IMR-90 (cell line): ENCODE measurements around the gene PSAPL1. TPM values are rescaled to one million over a fixed set of nuclear protein-coding genes. Genes with fewer than 3 reads are reported as not detected.

Experiments
- ATAC-seq: fragments of 200-7000 bp; cut with Tn5 transposase; 2 replicates; pipeline ENCODE4 v1.9.1; 2020; ENCODE audit warnings: low read depth, mild to moderate bottlenecking, moderate library complexity
- BruUV-seq: library from RNA; stranded (reverse); fragments of 400-500 nt; replicated peaks from 2 replicates; lab custom pipeline; 2021; lab: Mats Ljungman, UMichigan
- CTCF ChIA-PET: fragments of 300-600 bp; formaldehyde crosslinking; extraction: SDS; loops from one replicate; lab custom pipeline; 2021; ENCODE audit warnings: antibody characterized with exemption; lab: Yijun Ruan, JAX
- POLR2A ChIA-PET: fragments of 300-600 bp; sonication (Branson Sonifier 250); formaldehyde crosslinking; loops from one replicate; lab custom pipeline; 2022; ENCODE audit warnings: antibody characterized with exemption; ENCODE audit not compliant: unreplicated experiment; lab: Charles Lee
- DNase-seq: peaks from one replicate; pipeline ENCODE4 v3.0.0; 2013
- H2AFZ ChIP-seq: replicated peaks from 2 replicates; pipeline ENCODE3; 2013; ENCODE audit warnings: low read length, mild to moderate bottlenecking; ENCODE audit not compliant: poor library complexity
- H2AK5ac ChIP-seq: 2 replicates; pipeline ENCODE4 v1.6.1; 2013; ENCODE audit warnings: low read depth, low read length, inconsistent platforms
- H2AK9ac ChIP-seq: replicated peaks from 2 replicates; pipeline ENCODE3; 2013; ENCODE audit warnings: mild to moderate bottlenecking, low read depth, low read length, moderate library complexity; ENCODE audit not compliant: poor library complexity
- H2BK120ac ChIP-seq: 2 replicates; pipeline ENCODE4 v1.6.1; 2013; ENCODE audit warnings: low read depth, low read length, inconsistent platforms
- H2BK15ac ChIP-seq: 3 replicates; pipeline ENCODE4 v1.6.1; 2013; ENCODE audit warnings: low read depth, low read length, inconsistent platforms
- H2BK20ac ChIP-seq: 2 replicates; pipeline ENCODE4 v1.6.1; 2013; ENCODE audit warnings: low read depth, mild to moderate bottlenecking, inconsistent platforms, low read length, moderate library complexity
- H2BK5ac ChIP-seq: 2 replicates; pipeline ENCODE4 v1.6.1; 2013; ENCODE audit warnings: mild to moderate bottlenecking, low read depth, low read length, inconsistent platforms; ENCODE audit not compliant: poor library complexity, severe bottlenecking
- H3K14ac ChIP-seq: replicated peaks from 2 replicates; pipeline ENCODE4 v1.6.1; 2013; ENCODE audit warnings: low read depth, low read length, inconsistent platforms
- H3K18ac ChIP-seq: 2 replicates; pipeline ENCODE4 v1.6.1; 2013; ENCODE audit warnings: low read depth, low read length, control low read depth
- H3K23ac ChIP-seq: 2 replicates; pipeline ENCODE4 v1.6.1; 2013; ENCODE audit warnings: low read depth, low read length, inconsistent platforms
- H3K27ac ChIP-seq: 2 replicates; pipeline ENCODE4 v1.5.1; 2013; ENCODE audit warnings: mild to moderate bottlenecking, control low read depth, low read length; ENCODE audit not compliant: insufficient read depth
- H3K27me3 ChIP-seq: 2 replicates; pipeline ENCODE4 v1.6.1; 2013; ENCODE audit warnings: low read length; ENCODE audit not compliant: control insufficient read depth, insufficient read depth
- H3K36me3 ChIP-seq: 2 replicates; pipeline ENCODE4 v1.6.1; 2013; ENCODE audit warnings: low read length, mixed read lengths; ENCODE audit not compliant: control insufficient read depth, insufficient read depth
- H3K4ac ChIP-seq: 2 replicates; pipeline ENCODE4 v1.6.1; 2013; ENCODE audit warnings: low read depth, low read length, inconsistent platforms
- H3K4me1 ChIP-seq: 2 replicates; pipeline ENCODE4 v1.6.1; 2013; ENCODE audit warnings: low read length, mixed read lengths; ENCODE audit not compliant: control insufficient read depth, insufficient read depth
- H3K4me2 ChIP-seq: 2 replicates; pipeline ENCODE4 v1.6.1; 2013; ENCODE audit warnings: low read depth, mild to moderate bottlenecking, control low read depth, low read length, moderate library complexity
- H3K4me3 ChIP-seq: 2 replicates; pipeline ENCODE4 v1.5.1; 2013; ENCODE audit warnings: low read depth, mild to moderate bottlenecking, control low read depth, low read length, moderate library complexity; ENCODE audit not compliant: insufficient read depth
- H3K56ac ChIP-seq: 2 replicates; pipeline ENCODE4 v1.6.1; 2013; ENCODE audit warnings: low read length, inconsistent platforms; ENCODE audit not compliant: insufficient read depth; ENCODE audit errors: extremely low read depth
- H3K79me1 ChIP-seq, 2 experiments: 2 replicates each; pipeline ENCODE4 v1.6.1; 2013; ENCODE audit warnings: low read length in 2 of 2, inconsistent platforms in 1 of 2, low read depth in 1 of 2
- H3K9ac ChIP-seq: 2 replicates; pipeline ENCODE4 v1.6.1; 2013; ENCODE audit warnings: low read depth, low read length, control low read depth
- H3K9me1 ChIP-seq: 2 replicates; pipeline ENCODE4 v1.6.1; 2013; ENCODE audit warnings: low read length, inconsistent platforms; ENCODE audit not compliant: insufficient read depth
- H3K9me3 ChIP-seq: 2 replicates; pipeline ENCODE4 v1.6.1; 2013; ENCODE audit warnings: low read length; ENCODE audit not compliant: control insufficient read depth, insufficient read depth
- H4K20me1 ChIP-seq: 2 replicates; pipeline ENCODE4 v1.6.1; 2013; ENCODE audit warnings: low read length, inconsistent platforms; ENCODE audit not compliant: insufficient read depth
- H4K5ac ChIP-seq: 2 replicates; pipeline ENCODE4 v1.6.1; 2013; ENCODE audit warnings: mild to moderate bottlenecking, low read depth, low read length, control low read depth
- H4K8ac ChIP-seq, 2 experiments: 2 replicates each; pipeline ENCODE4 v1.6.1; 2013; ENCODE audit warnings: low read depth in 2 of 2, low read length in 2 of 2, control low read depth in 1 of 2, inconsistent platforms in 1 of 2
- H4K91ac ChIP-seq: 2 replicates; pipeline ENCODE4 v1.6.1; 2013; ENCODE audit warnings: low read depth, low read length, inconsistent platforms; ENCODE audit not compliant: insufficient read depth
- BHLHE40 ChIP-seq: fragments of 150-350 bp; IDR thresholded peaks from 2 replicates; pipeline ENCODE4 v1.6.1; 2016; ENCODE audit warnings: mild to moderate bottlenecking, low read depth, low read length
- CEBPB ChIP-seq: IDR thresholded peaks from 2 replicates; pipeline ENCODE4 v1.6.1; 2012; ENCODE audit warnings: low read depth, low read length, improper control_type of control experiment
- CHD1 ChIP-seq: IDR thresholded peaks from 2 replicates; pipeline ENCODE4 v1.6.1; 2012; ENCODE audit warnings: low read depth, low read length, improper control_type of control experiment
- FOS ChIP-seq: fragments of 150-350 bp; IDR thresholded peaks from 2 replicates; pipeline ENCODE4 v1.6.1; 2016; ENCODE audit warnings: low read depth, low read length
- MAFK ChIP-seq: IDR thresholded peaks from 2 replicates; pipeline ENCODE4 v1.6.1; 2012; ENCODE audit warnings: low read depth, low read length, improper control_type of control experiment
- MAZ ChIP-seq: IDR thresholded peaks from 2 replicates; pipeline ENCODE4 v1.6.1; 2012; ENCODE audit warnings: low read depth, mild to moderate bottlenecking, low read length, improper control_type of control experiment, moderate library complexity, borderline replicate concordance
- MXI1 ChIP-seq: IDR thresholded peaks from 2 replicates; pipeline ENCODE4 v1.6.1; 2012; ENCODE audit warnings: low read depth, mild to moderate bottlenecking, low read length, moderate library complexity, borderline replicate concordance
- NFE2L2 ChIP-seq: fragments of 150-350 bp; IDR thresholded peaks from 2 replicates; pipeline ENCODE4 v1.6.1; 2016; ENCODE audit warnings: low read depth, mild to moderate bottlenecking, low read length
- POLR2A ChIP-seq: IDR thresholded peaks from 2 replicates; pipeline ENCODE4 v1.6.1; 2012; ENCODE audit warnings: mild to moderate bottlenecking, low read depth, low read length
- RAD21 ChIP-seq: IDR thresholded peaks from 2 replicates; pipeline ENCODE4 v1.6.1; 2012; ENCODE audit warnings: low read length, improper control_type of control experiment
- RCOR1 ChIP-seq: IDR thresholded peaks from 2 replicates; pipeline ENCODE4 v1.6.1; 2012; ENCODE audit warnings: mild to moderate bottlenecking, low read length, improper control_type of control experiment; ENCODE audit not compliant: insufficient replicate concordance
- RFX5 ChIP-seq: IDR thresholded peaks from 2 replicates; pipeline ENCODE4 v1.8.0; 2012; ENCODE audit warnings: low read depth, mild to moderate bottlenecking, low read length, moderate library complexity
- SMC3 ChIP-seq: fragments of 150-350 bp; IDR thresholded peaks from 2 replicates; pipeline ENCODE4 v1.6.1; 2016; ENCODE audit warnings: low read depth, mild to moderate bottlenecking, antibody characterized with exemption, low read length, moderate library complexity
- WGBS, 2 experiments: methylation state at CpG; one replicate each; pipeline versions ENCODE4 v1.1.5 to v1.1.7; 2013; ENCODE audit warnings: missing lambda C conversion rate in 2 of 2; ENCODE audit not compliant: insufficient read length in 1 of 2; ENCODE audit errors: extremely low coverage in 2 of 2; 5-methylcytosine and 5-hydroxymethylcytosine counted together
- dilution Hi-C: fragments of 300-500 bp; cut with HindIII; formaldehyde crosslinking; loops from one replicate; pipeline ENCODE4 v1.14.3; 2018; ENCODE audit warnings: low sequenced_read_pairs; ENCODE audit not compliant: unreplicated experiment
- in situ Hi-C: fragments of 300-500 bp; cut with MboI; formaldehyde crosslinking; loops from 3 replicates; pipeline ENCODE4 v1.14.3; 2019; ENCODE audit warnings: low sequenced_read_pairs, inconsistent platforms, mixed read lengths
- intact Hi-C: fragments of 100-400 bp; cut with micrococcal nuclease; formaldehyde crosslinking; loops from 2 replicates; pipeline ENCODE4 v1.10.0; 2022
- polyA plus RNA-seq, 3 experiments: library from polyadenylated mRNA; depleted of rRNA; stranded (reverse); fragments of >200 nt; gene quantifications; 2 replicates each; pipeline ENCODE4 v1.2.3, GENCODE V29; 2012; ENCODE audit warnings: low replicate concordance in 1 of 3
- total RNA-seq: library from RNA; depleted of rRNA; stranded (reverse); fragments of >200 nt; gene quantifications from 2 replicates; pipeline ENCODE4 v1.2.3, GENCODE V29; 2012
- TF ChIP-seq, protein P1 (sequence below): fragments of 150-350 bp; IDR thresholded peaks from 2 replicates; pipeline ENCODE4 v1.6.1; 2017; ENCODE audit warnings: mild to moderate bottlenecking, antibody characterized with exemption, low read length, low read depth
- TF ChIP-seq, protein P2 (sequence below): conservative IDR thresholded peaks from 2 replicates; pipeline ENCODE4 v1.5.1; 2012; ENCODE audit warnings: mild to moderate bottlenecking, low read depth, low read length, improper control_type of control experiment
- TF ChIP-seq, protein P3 (sequence below): fragments of 150-350 bp; IDR thresholded peaks from 2 replicates; pipeline ENCODE4 v1.6.1; 2016; ENCODE audit warnings: low read depth, mild to moderate bottlenecking, low read length, moderate library complexity, borderline replicate concordance

PSAPL1 gene
- total and polyA plus RNA-seq, 2 of the 4 experiments (the other 2 are of a cell fraction): not detected

DNA sequence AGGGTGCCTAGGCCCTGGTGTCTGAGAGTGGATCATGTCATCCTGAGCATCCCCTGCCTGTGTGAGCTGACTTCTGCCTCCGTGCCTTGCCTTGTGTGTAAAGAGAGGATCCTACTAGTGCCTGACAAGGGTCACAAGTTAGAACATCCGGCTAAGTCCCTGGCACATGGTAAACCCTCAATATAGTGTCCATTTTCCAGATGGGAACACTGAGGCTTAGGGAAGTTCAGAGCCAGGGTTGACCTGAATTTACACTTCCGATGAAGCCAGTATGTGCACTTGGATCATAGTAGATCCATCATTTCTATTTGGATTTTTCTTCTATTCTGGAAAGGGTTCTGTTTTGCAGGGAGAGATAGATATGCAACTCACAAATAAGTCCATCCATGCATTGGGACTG, 12.5 kb upstream of the PSAPL1 start:
- ATAC-seq (no peak), DNase-seq (no peak)
- H2BK20ac ChIP-seq: no peak overlapping the region
- no peaks in the 10 kb centered on the region for H3K4me1 ChIP-seq
- no peaks in the 10 kb centered on the region for H4K20me1 ChIP-seq
- in situ Hi-C loops: no loop called here
- dilution Hi-C loops: no loop called here
- no peak overlapping the region for H3K4ac ChIP-seq
- no peak overlapping the region for H4K5ac ChIP-seq
- H4K91ac ChIP-seq: no peak overlapping the region
- H2BK5ac ChIP-seq: no peak overlapping the region
- H2BK15ac ChIP-seq: no peak overlapping the region
- intact Hi-C loops: no loop called here
- ChIA-PET POLR2A (no interaction called here), CTCF (no interaction called here)
- peaks cover 23% of the 10 kb centered on the region for H3K27me3 ChIP-seq
- no peaks in the 10 kb centered on the region for H3K79me1 ChIP-seq
- TF ChIP-seq CHD1: no peak
- TF ChIP-seq NFE2L2: no peak
- TF ChIP-seq, protein P1, sequence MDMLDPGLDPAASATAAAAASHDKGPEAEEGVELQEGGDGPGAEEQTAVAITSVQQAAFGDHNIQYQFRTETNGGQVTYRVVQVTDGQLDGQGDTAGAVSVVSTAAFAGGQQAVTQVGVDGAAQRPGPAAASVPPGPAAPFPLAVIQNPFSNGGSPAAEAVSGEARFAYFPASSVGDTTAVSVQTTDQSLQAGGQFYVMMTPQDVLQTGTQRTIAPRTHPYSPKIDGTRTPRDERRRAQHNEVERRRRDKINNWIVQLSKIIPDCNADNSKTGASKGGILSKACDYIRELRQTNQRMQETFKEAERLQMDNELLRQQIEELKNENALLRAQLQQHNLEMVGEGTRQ: no peak
- no peak for TF ChIP-seq MAZ
- TF ChIP-seq, protein P2, sequence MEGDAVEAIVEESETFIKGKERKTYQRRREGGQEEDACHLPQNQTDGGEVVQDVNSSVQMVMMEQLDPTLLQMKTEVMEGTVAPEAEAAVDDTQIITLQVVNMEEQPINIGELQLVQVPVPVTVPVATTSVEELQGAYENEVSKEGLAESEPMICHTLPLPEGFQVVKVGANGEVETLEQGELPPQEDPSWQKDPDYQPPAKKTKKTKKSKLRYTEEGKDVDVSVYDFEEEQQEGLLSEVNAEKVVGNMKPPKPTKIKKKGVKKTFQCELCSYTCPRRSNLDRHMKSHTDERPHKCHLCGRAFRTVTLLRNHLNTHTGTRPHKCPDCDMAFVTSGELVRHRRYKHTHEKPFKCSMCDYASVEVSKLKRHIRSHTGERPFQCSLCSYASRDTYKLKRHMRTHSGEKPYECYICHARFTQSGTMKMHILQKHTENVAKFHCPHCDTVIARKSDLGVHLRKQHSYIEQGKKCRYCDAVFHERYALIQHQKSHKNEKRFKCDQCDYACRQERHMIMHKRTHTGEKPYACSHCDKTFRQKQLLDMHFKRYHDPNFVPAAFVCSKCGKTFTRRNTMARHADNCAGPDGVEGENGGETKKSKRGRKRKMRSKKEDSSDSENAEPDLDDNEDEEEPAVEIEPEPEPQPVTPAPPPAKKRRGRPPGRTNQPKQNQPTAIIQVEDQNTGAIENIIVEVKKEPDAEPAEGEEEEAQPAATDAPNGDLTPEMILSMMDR: no peak
- TF ChIP-seq MAFK: no peak
- TF ChIP-seq, protein P3, sequence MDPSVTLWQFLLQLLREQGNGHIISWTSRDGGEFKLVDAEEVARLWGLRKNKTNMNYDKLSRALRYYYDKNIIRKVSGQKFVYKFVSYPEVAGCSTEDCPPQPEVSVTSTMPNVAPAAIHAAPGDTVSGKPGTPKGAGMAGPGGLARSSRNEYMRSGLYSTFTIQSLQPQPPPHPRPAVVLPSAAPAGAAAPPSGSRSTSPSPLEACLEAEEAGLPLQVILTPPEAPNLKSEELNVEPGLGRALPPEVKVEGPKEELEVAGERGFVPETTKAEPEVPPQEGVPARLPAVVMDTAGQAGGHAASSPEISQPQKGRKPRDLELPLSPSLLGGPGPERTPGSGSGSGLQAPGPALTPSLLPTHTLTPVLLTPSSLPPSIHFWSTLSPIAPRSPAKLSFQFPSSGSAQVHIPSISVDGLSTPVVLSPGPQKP: no peak
- TF ChIP-seq CEBPB: no peak
- no peak for TF ChIP-seq RAD21
- TF ChIP-seq BHLHE40: no peak
- TF ChIP-seq RFX5: no peak
- TF ChIP-seq FOS: no peak
- TF ChIP-seq POLR2A: no peak
- TF ChIP-seq RCOR1: no peak
- TF ChIP-seq MXI1: no peak
- no peak for TF ChIP-seq SMC3
- H3K56ac ChIP-seq: no peak overlapping the region
- H2AK5ac ChIP-seq: no peak overlapping the region
- no peaks in the 10 kb centered on the region for H3K9me1 ChIP-seq
- no peak overlapping the region for H2AFZ ChIP-seq
- H3K36me3 ChIP-seq: no peaks in the 10 kb centered on the region
- no peak overlapping the region for H2BK120ac ChIP-seq
- H3K18ac ChIP-seq: no peak overlapping the region
- no peak overlapping the region for H3K9ac ChIP-seq
- H3K9me3 ChIP-seq: no peaks in the 10 kb centered on the region
- H3K23ac ChIP-seq: no peak overlapping the region
- no peak overlapping the region for H3K4me2 ChIP-seq
- no peak overlapping the region for H4K8ac ChIP-seq
- H3K27ac ChIP-seq: no peak overlapping the region
- BruUV-seq: no TSS peak
- no peak overlapping the region for H2AK9ac ChIP-seq
- H3K14ac ChIP-seq: no peak overlapping the region
- 40% methylated on average over 1 of the region's 3 CpGs; no CpG with 5 or more reads in 1 of the 2 experiments for WGBS, 2 experiments
- no peak overlapping the region for H3K4me3 ChIP-seq
